ENCODE measurements around the gene PLEK.

PLEK gene

DNA sequence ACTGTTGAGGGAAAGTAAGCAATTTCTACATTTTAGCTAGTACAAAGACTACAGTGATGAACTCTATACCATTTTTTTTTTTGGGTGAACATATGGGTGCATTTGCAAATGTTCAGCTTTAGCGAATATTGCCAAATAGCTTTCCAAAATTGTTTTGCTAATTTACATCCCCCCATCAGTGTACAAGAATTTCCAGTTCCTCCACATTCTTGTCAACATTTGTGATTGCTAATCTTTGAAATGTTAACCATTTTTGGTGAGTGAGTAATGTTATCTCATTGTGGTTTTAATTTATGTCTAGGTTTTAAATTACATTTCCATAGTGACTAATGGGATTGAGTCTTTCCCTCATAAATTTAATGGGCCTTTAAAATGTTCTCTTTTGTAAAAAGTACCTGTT lies 28.9 kb upstream of the PLEK start:
- Histone ChIP-seq H3K27ac (ENCODE audit: extremely low read depth, low read depth, low read length) (no peak overlapping the region), H3K4me1 (ENCODE audit: control insufficient read depth, insufficient read depth, low read length) (no peaks in the 10 kb centered on the region), H3K4me3 (ENCODE audit: low read depth, low read length) (no peak overlapping the region), H3K36me3 (ENCODE audit: control insufficient read depth in 2 of 2, insufficient read depth in 1 of 2, low read length in 2 of 2) (no peaks in the 10 kb centered on the region), H3K9me3 (ENCODE audit: control insufficient read depth, insufficient read depth, low read depth, low read length) (no peaks in the 10 kb centered on the region)
- TF ChIP-seq, protein P1, sequence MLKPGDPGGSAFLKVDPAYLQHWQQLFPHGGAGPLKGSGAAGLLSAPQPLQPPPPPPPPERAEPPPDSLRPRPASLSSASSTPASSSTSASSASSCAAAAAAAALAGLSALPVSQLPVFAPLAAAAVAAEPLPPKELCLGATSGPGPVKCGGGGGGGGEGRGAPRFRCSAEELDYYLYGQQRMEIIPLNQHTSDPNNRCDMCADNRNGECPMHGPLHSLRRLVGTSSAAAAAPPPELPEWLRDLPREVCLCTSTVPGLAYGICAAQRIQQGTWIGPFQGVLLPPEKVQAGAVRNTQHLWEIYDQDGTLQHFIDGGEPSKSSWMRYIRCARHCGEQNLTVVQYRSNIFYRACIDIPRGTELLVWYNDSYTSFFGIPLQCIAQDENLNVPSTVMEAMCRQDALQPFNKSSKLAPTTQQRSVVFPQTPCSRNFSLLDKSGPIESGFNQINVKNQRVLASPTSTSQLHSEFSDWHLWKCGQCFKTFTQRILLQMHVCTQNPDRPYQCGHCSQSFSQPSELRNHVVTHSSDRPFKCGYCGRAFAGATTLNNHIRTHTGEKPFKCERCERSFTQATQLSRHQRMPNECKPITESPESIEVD (tag by site-specific recombination; IDR thresholded peaks at IDR 0.05), result peak; percentile 40; the same call in 1 of the 2 replicates
- TF ChIP-seq ZNF366 (tag by site-specific recombination; conservative IDR thresholded peaks at IDR 0.05) (peak; percentile 34; the same call in 1 of the 2 replicates), ZNF645 (tag by site-specific recombination; IDR thresholded peaks at IDR 0.05) (no peak), SETDB1 (IDR thresholded peaks at IDR 0.05; ENCODE audit: insufficient read length, low read length) (peak; percentile 33)
- POLR2A ChIA-PET, result no interaction called here
- CTCF ChIA-PET, result interaction anchor here (0.6 kb wide), 2 partner anchors 11 to 695 kb away, joined by 3 read pairs; no protein-coding TSS in a partner anchor

GRCh38 chr2:68340226-68341061 lies 24.6 kb upstream of the PLEK start:
- CTCF ChIA-PET, result interaction anchor here (1.6 kb wide), 1 partner anchor 21 kb away, joined by 5 read pairs; no protein-coding TSS in a partner anchor
- Histone ChIP-seq H3K36me3 (ENCODE audit: control insufficient read depth in 2 of 2, insufficient read depth in 1 of 2, low read length in 2 of 2) (no peaks in the 10 kb centered on the region), H3K4me1 (ENCODE audit: control insufficient read depth, insufficient read depth, low read length) (no peaks in the 10 kb centered on the region), H3K27ac (ENCODE audit: extremely low read depth, low read depth, low read length) (no peak overlapping the region), H3K9me3 (ENCODE audit: control insufficient read depth, insufficient read depth, low read depth, low read length) (no peaks in the 10 kb centered on the region), H3K4me3 (ENCODE audit: low read depth, low read length) (no peak overlapping the region)
- POLR2A ChIA-PET, result no interaction called here
- no peak for TF ChIP-seq ZNF302 (tag by site-specific recombination; IDR thresholded peaks at IDR 0.05; ENCODE audit: low read depth)
- 0 out of 2 replicates have a peak, but pooled peaks have one; percentile 14 for TF ChIP-seq ZNF335 (tag by site-specific recombination; conservative IDR thresholded peaks at IDR 0.05)
- no peak for TF ChIP-seq ZNF785 (tag by site-specific recombination; IDR thresholded peaks at IDR 0.05)
- TF ChIP-seq ZNF529 (tag by site-specific recombination; IDR thresholded peaks at IDR 0.05; ENCODE audit: insufficient replicate concordance), result no peak
- TF ChIP-seq ZNF133 (tag by site-specific recombination; IDR thresholded peaks at IDR 0.05), result no peak
- TF ChIP-seq ZNF626 (tag by site-specific recombination; IDR thresholded peaks at IDR 0.05), result no peak
- TF ChIP-seq ZNF561 (tag by site-specific recombination; IDR thresholded peaks at IDR 0.05; ENCODE audit: borderline replicate concordance), result no peak
- TF ChIP-seq BCL6B (tag by site-specific recombination; IDR thresholded peaks at IDR 0.05), result no peak
- no peak for TF ChIP-seq ZNF221 (tag by site-specific recombination; IDR thresholded peaks at IDR 0.05; ENCODE audit: borderline replicate concordance)

DNA sequence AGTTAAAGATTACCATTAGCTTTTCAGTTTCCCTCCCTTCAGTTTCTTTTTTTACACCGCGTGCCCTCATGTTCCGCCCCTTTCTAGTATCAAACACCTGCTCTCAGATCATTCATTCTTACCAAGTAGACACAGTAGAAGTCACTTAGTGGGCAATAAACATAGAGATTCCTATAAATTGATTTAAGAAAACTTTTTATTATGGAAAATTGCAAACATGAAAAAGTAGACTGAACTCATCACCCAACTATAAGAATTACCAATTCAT lies 24.1 kb upstream of the PLEK start:
- CTCF ChIA-PET, result no interaction called here
- TF ChIP-seq ZNF529 (tag by site-specific recombination; IDR thresholded peaks at IDR 0.05; ENCODE audit: insufficient replicate concordance), result no peak
- no peak for TF ChIP-seq ZNF830 (tag by site-specific recombination; IDR thresholded peaks at IDR 0.05; ENCODE audit: low read depth)
- no peak for TF ChIP-seq ZNF266 (tag by site-specific recombination; IDR thresholded peaks at IDR 0.05; ENCODE audit: low read depth)
- TF ChIP-seq ZNF501 (tag by site-specific recombination; IDR thresholded peaks at IDR 0.05), result no peak
- no peak for TF ChIP-seq ELK4 (IDR thresholded peaks at IDR 0.05; ENCODE audit: borderline replicate concordance, low read depth, low read length)
- TF ChIP-seq KLF1 (tag by site-specific recombination; IDR thresholded peaks at IDR 0.05), result no peak
- no peak for TF ChIP-seq OSR2 (tag by site-specific recombination; IDR thresholded peaks at IDR 0.05)
- no peak for TF ChIP-seq ZNF354C (tag by site-specific recombination; IDR thresholded peaks at IDR 0.05; ENCODE audit: borderline replicate concordance, low read depth)
- POLR2A ChIA-PET, result no interaction called here

More for the DNA sequence above, 24.1 kb upstream of the PLEK start:
- no peak overlapping the region for H3K27ac ChIP-seq (ENCODE audit: extremely low read depth, low read depth, low read length)
- no peaks in the 10 kb centered on the region for H3K4me1 ChIP-seq (ENCODE audit: control insufficient read depth, insufficient read depth, low read length)
- H3K36me3 ChIP-seq (ENCODE audit: control insufficient read depth in 2 of 2, insufficient read depth in 1 of 2, low read length in 2 of 2), result no peaks in the 10 kb centered on the region
- no peaks in the 10 kb centered on the region for H3K9me3 ChIP-seq (ENCODE audit: control insufficient read depth, insufficient read depth, low read depth, low read length)
- no peak overlapping the region for H3K4me3 ChIP-seq (ENCODE audit: low read depth, low read length)

All from HEK293 (cell line).